HepG2 (cell line): ENCODE measurements around the gene STPG2. TPM values are rescaled to one million over a fixed set of nuclear protein-coding genes. Genes with fewer than 3 reads are reported as not detected.

Source experiments
- ATAC-seq: fragments of 200-7000 bp; cut with Tn5 transposase; 3 replicates; pipeline ENCODE4 v1.9.1; 2020; ENCODE audit warnings: mild to moderate bottlenecking, moderate library complexity
- BruUV-seq: library from RNA; stranded (reverse); fragments of 400-500 nt; replicated peaks from 2 replicates; lab custom pipeline; 2021; lab: Mats Ljungman, UMichigan
- CTCF ChIA-PET: fragments of 300-600 bp; formaldehyde crosslinking; extraction: SDS; loops from one replicate; lab custom pipeline; 2021; ENCODE audit warnings: low total read pairs, inconsistent platforms, low intra/inter-chr PET ratio; lab: Yijun Ruan, JAX
- POLR2A ChIA-PET: fragments of 350-600 bp; sonication (Branson Sonifier 250); formaldehyde crosslinking; loops from one replicate; lab custom pipeline; 2020; ENCODE audit warnings: antibody characterized with exemption, inconsistent platforms; lab: Yijun Ruan, JAX
- DNase-seq: peaks from one replicate; pipeline ENCODE4 v3.0.0-alpha.2; 2015; ENCODE audit warnings: low spot score
- FAIRE-seq: peaks from 3 replicates; lab custom pipeline; 2011; peaks lifted over from hg19 to GRCh38; lab: Jason Lieb, UNC
- H2AFZ ChIP-seq: one replicate; pipeline ENCODE4 v1.6.1; 2011; ENCODE audit warnings: low read length, inconsistent platforms
- H3K27ac ChIP-seq: fragments of 300-600 bp; 3 replicates; pipeline ENCODE4 v1.8.0; 2011; ENCODE audit warnings: mixed run types, mild to moderate bottlenecking, mixed read lengths, low read length, inconsistent platforms; ENCODE audit not compliant: insufficient read depth; ENCODE audit errors: extremely low read length
- H3K27me3 ChIP-seq, 2 experiments: fragments of 200-600 bp in 1 of 2; 2 replicates in 1 of 2; 3 replicates in 1 of 2; pipeline versions ENCODE4 v1.6.0 to v1.8.0; 2011; ENCODE audit warnings: low read length in 2 of 2, mild to moderate bottlenecking in 2 of 2, moderate library complexity in 2 of 2, inconsistent platforms in 1 of 2; ENCODE audit not compliant: insufficient read depth in 2 of 2, control insufficient read depth in 1 of 2
- H3K36me3 ChIP-seq, 2 experiments: fragments of 200-600 bp in 1 of 2; replicated peaks in 1 of 2; 2 replicates in 1 of 2; 3 replicates in 1 of 2; pipeline versions ENCODE4 v1.5.1 to v1.8.0; 2011; ENCODE audit warnings: low read length in 2 of 2, inconsistent platforms in 1 of 2; ENCODE audit not compliant: insufficient read depth in 2 of 2, control insufficient read depth in 1 of 2
- H3K4me1 ChIP-seq: 2 replicates; pipeline ENCODE4 v1.5.1; 2012; ENCODE audit warnings: low read length, inconsistent platforms; ENCODE audit not compliant: insufficient read depth
- H3K4me2 ChIP-seq: 2 replicates; pipeline ENCODE4 v1.6.0; 2011; ENCODE audit warnings: low read depth, low read length, inconsistent platforms
- H3K4me3 ChIP-seq, 3 experiments: fragments of 200-600 bp in 1 of 3; sonication (generic), shearing (Covaris generic) in 1 of 3; replicated peaks in 1 of 3; 2 replicates each; pipeline ENCODE4 v1.5.1; 2011 to 2016; ENCODE audit warnings: low read length in 3 of 3, inconsistent platforms in 2 of 3, low read depth in 2 of 3, mild to moderate bottlenecking in 2 of 3, control low read depth in 1 of 3, mixed read lengths in 1 of 3; ENCODE audit not compliant: insufficient read depth in 1 of 3
- H3K79me2 ChIP-seq: one replicate; pipeline ENCODE4 v1.6.1; 2011; ENCODE audit warnings: low read length, inconsistent platforms; ENCODE audit not compliant: insufficient read depth
- H3K9ac ChIP-seq: 2 replicates; pipeline ENCODE4 v1.6.0; 2011; ENCODE audit warnings: mild to moderate bottlenecking, low read depth, low read length, inconsistent platforms; ENCODE audit not compliant: insufficient read depth
- H3K9me3 ChIP-seq: 2 replicates; pipeline ENCODE4 v1.5.1; 2012; ENCODE audit warnings: mild to moderate bottlenecking, low read length
- H4K20me1 ChIP-seq: 2 replicates; pipeline ENCODE4 v1.6.0; 2011; ENCODE audit warnings: inconsistent platforms, mild to moderate bottlenecking, low read length, moderate library complexity; ENCODE audit not compliant: insufficient read depth
- FOXC1 ChIP-seq: sonication (generic); formaldehyde crosslinking; IDR thresholded peaks from 2 replicates; pipeline ENCODE4 v1.8.0; 2022; ENCODE audit warnings: mild to moderate bottlenecking, missing genetic modification reagents, borderline replicate concordance
- HNRNPLL ChIP-seq: fragments of 200-400 bp; formaldehyde crosslinking; IDR thresholded peaks from 2 replicates; pipeline ENCODE4 v1.6.1; 2017; ENCODE audit warnings: mild to moderate bottlenecking, low read depth, low read length; ENCODE audit not compliant: poor library complexity, severe bottlenecking
- NCOA5 ChIP-seq: sonication (generic); formaldehyde crosslinking; IDR thresholded peaks from 2 replicates; pipeline ENCODE4 v1.4.0; 2020; ENCODE audit warnings: missing genetic modification reagents
- RAD51 ChIP-seq: fragments of 450-650 bp; IDR thresholded peaks from 2 replicates; pipeline ENCODE4 v1.6.1; 2016; ENCODE audit warnings: borderline replicate concordance
- SCMH1 ChIP-seq: sonication (generic); formaldehyde crosslinking; IDR thresholded peaks from 2 replicates; pipeline ENCODE4 v1.9.0; 2021; ENCODE audit warnings: missing genetic modification reagents, mild to moderate bottlenecking, borderline replicate concordance
- U2AF2 ChIP-seq: fragments of 200-400 bp; formaldehyde crosslinking; IDR thresholded peaks from 2 replicates; pipeline ENCODE4 v1.6.1; 2017; ENCODE audit warnings: low read depth, mild to moderate bottlenecking, low read length
- ZNF207 ChIP-seq: fragments of 450-650 bp; IDR thresholded peaks from 2 replicates; pipeline ENCODE4 v1.6.1; 2016; ENCODE audit warnings: antibody characterized with exemption, borderline replicate concordance
- ZNF331 ChIP-seq: sonication (generic); formaldehyde crosslinking; IDR thresholded peaks from 2 replicates; pipeline ENCODE4 v1.4.0; 2020; ENCODE audit warnings: missing genetic modification reagents
- ZNF577 ChIP-seq: sonication (generic); formaldehyde crosslinking; IDR thresholded peaks from 2 replicates; pipeline ENCODE4 v1.4.0; 2020; ENCODE audit warnings: mild to moderate bottlenecking, low read depth, missing genetic modification reagents, borderline replicate concordance
- WGBS: methylation state at CpG from one replicate; pipeline ENCODE4 v1.1.6; 2017; ENCODE audit warnings: low lambda C conversion rate; 5-methylcytosine and 5-hydroxymethylcytosine counted together
- in situ Hi-C: cut with HindIII; loops from 2 replicates; pipeline ENCODE4 v1.10.0; 2017; ENCODE audit warnings: low pct_unique_long_range_greater_than_20kb; ENCODE audit not compliant: extremely low pct_ligation_motif_present
- intact Hi-C: fragments of 100-400 bp; cut with micrococcal nuclease; formaldehyde crosslinking; loops from one replicate; pipeline ENCODE4 v1.10.0; 2022; ENCODE audit not compliant: unreplicated experiment
- polyA plus RNA-seq, 8 experiments: library from polyadenylated mRNA; depleted of rRNA in 3 of 8; stranded (reverse) in 7 of 8; unstranded in 1 of 8; fragments of >200 nt; fragmentation: Illumina TruSeq in 4 of 8; extraction: Trizol in 4 of 8; gene quantifications; 2 replicates each; pipeline versions ENCODE4 v1.2.1 to v1.2.3, GENCODE V29; 2011 to 2016; ENCODE audit warnings: low read depth in 4 of 8, missing spikeins in 1 of 8, mixed read lengths in 1 of 8; ENCODE audit not compliant: insufficient read depth in 1 of 8
- total RNA-seq, 5 experiments: library from RNA; depleted of rRNA; stranded (reverse); fragments of >200 nt; fragmentation: Illumina TruSeq; extraction: Trizol; gene quantifications; 2 replicates each; pipeline ENCODE4 v1.2.3, GENCODE V29; 2016; ENCODE audit warnings: low read depth in 1 of 5
- TF ChIP-seq, protein P1 (sequence below): sonication (generic); formaldehyde crosslinking; IDR thresholded peaks from 2 replicates; pipeline ENCODE4 v1.8.0; 2022; ENCODE audit warnings: low read depth, missing genetic modification reagents
- TF ChIP-seq, protein P2 (sequence below): sonication (generic); formaldehyde crosslinking; IDR thresholded peaks from 2 replicates; pipeline ENCODE4 v1.4.0; 2020; ENCODE audit warnings: missing genetic modification reagents, borderline replicate concordance
- TF ChIP-seq, protein P3 (sequence below): sonication (generic); formaldehyde crosslinking; IDR thresholded peaks from 2 replicates; pipeline ENCODE4 v1.5.1; 2020; ENCODE audit warnings: mild to moderate bottlenecking, moderate library complexity, missing genetic modification reagents

Gene STPG2
- total and polyA plus RNA-seq, 2 of the 13 experiments (the other 11 are each of a cell fraction or from before 2014, with no cell fraction given) = 0.07 TPM; not detected in 1

DNA sequence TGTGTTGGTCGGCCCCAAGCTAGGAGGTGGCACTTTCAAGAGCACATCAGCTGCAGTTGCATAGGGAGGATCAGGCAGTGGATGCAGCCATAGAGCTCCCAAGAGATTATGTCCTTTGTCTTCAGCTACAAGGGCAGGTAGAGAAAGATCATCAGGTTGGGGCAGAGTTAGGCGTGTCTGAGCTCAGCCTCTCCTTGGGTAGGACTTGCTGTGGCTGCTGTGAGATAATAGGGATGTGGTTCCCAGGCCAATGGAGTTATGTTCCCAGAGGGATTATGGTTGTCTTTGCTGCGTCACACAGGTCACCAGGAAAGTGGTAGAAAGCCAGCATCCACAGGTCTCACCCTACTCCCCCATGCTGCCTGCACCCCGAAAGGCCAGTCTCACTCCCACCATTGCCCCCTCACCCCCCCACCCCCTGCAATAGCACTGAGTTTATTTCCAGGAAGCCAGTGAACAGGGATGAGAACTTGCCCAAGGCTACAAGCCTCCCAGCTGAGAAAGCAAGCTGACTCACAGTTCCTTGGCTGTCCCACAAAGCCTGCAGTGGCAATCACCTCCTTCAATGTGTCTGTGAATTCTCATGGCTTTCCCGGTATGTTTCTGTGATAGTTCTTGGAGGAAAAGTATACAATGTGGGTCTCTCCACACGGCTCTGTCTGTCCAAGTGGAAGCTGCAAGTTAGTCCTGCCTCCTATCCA, 148.4 kb downstream of the STPG2 start:
- FAIRE-seq (no peak), DNase-seq (no peak), ATAC-seq (no peak)
- peaks cover 35% of the 10 kb centered on the region for H3K9me3 ChIP-seq
- H3K4me2 ChIP-seq = no peak overlapping the region
- intact Hi-C loops = no loop called here
- H2AFZ ChIP-seq = no peak overlapping the region
- no peaks in the 10 kb centered on the region for H3K79me2 ChIP-seq
- H3K27me3 ChIP-seq = no peaks in the 10 kb centered on the region
- H3K9ac ChIP-seq = no peak overlapping the region
- 3% methylated on average over 5 of the region's 6 CpGs for WGBS
- BruUV-seq = no TSS peak
- no peaks in the 10 kb centered on the region for H3K4me1 ChIP-seq
- H3K4me3 ChIP-seq = no peak overlapping the region
- POLR2A ChIA-PET = no interaction called here
- H3K36me3 ChIP-seq = no peaks in the 10 kb centered on the region
- H4K20me1 ChIP-seq = no peaks in the 10 kb centered on the region
- CTCF ChIA-PET = no interaction called here
- TF ChIP-seq SCMH1 (CRISPR knock-in tag) (no peak), ZNF207 (no peak)
- TF ChIP-seq, protein P1, sequence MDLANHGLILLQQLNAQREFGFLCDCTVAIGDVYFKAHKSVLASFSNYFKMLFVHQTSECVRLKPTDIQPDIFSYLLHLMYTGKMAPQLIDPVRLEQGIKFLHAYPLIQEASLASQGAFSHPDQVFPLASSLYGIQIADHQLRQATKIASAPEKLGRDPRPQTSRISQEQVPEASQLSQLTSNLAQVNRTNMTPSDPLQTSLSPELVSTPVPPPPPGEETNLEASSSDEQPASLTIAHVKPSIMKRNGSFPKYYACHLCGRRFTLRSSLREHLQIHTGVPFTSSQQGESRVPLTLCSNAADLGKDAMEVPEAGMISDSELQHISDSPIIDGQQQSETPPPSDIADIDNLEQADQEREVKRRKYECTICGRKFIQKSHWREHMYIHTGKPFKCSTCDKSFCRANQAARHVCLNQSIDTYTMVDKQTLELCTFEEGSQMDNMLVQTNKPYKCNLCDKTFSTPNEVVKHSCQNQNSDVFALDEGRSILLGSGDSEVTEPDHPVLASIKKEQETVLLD (CRISPR knock-in tag) = no peak
- H3K27ac ChIP-seq = no peak overlapping the region
- in situ Hi-C loops = no loop called here

DNA sequence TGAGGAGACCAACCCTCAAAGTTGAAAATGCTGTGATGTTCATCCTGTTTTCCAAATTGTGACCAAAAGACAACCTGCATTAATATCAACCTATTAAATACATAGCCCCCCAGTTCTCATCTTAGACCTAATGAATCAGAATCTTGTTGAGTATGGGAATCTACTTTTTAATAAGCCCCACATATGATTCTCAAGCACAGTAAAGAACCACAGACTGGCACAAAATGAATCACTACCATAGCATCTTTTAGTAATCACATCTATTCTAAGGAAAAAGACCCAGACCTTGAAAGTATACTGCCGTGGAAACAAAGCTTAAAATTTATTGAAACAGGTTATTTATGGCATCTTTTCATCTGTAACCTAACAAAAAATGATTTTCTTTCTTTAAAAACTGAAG, 152.9 kb downstream of the STPG2 start:
- H3K27me3 ChIP-seq = no peaks in the 10 kb centered on the region
- FAIRE-seq = no peak
- intact Hi-C loops = no loop called here
- CTCF ChIA-PET = no interaction called here
- no peaks in the 10 kb centered on the region for H3K79me2 ChIP-seq
- WGBS = 4% methylated on average over 1 of the region's 1 CpG
- no peaks in the 10 kb centered on the region for H3K36me3 ChIP-seq
- no peak overlapping the region for H3K4me2 ChIP-seq
- no peak overlapping the region for H3K4me3 ChIP-seq
- no peak overlapping the region for H3K27ac ChIP-seq
- no peak overlapping the region for H2AFZ ChIP-seq
- no peak for ATAC-seq
- no peak for DNase-seq
- H4K20me1 ChIP-seq = no peaks in the 10 kb centered on the region
- no peaks in the 10 kb centered on the region for H3K4me1 ChIP-seq
- in situ Hi-C loops = no loop called here
- no TSS peak for BruUV-seq
- H3K9me3 ChIP-seq = peaks cover 31% of the 10 kb centered on the region
- POLR2A ChIA-PET = no interaction called here
- H3K9ac ChIP-seq = no peak overlapping the region
- TF ChIP-seq FOXC1 (CRISPR knock-in tag) = no peak
- TF ChIP-seq HNRNPLL = no peak
- no peak for TF ChIP-seq RAD51
- TF ChIP-seq, protein P2, sequence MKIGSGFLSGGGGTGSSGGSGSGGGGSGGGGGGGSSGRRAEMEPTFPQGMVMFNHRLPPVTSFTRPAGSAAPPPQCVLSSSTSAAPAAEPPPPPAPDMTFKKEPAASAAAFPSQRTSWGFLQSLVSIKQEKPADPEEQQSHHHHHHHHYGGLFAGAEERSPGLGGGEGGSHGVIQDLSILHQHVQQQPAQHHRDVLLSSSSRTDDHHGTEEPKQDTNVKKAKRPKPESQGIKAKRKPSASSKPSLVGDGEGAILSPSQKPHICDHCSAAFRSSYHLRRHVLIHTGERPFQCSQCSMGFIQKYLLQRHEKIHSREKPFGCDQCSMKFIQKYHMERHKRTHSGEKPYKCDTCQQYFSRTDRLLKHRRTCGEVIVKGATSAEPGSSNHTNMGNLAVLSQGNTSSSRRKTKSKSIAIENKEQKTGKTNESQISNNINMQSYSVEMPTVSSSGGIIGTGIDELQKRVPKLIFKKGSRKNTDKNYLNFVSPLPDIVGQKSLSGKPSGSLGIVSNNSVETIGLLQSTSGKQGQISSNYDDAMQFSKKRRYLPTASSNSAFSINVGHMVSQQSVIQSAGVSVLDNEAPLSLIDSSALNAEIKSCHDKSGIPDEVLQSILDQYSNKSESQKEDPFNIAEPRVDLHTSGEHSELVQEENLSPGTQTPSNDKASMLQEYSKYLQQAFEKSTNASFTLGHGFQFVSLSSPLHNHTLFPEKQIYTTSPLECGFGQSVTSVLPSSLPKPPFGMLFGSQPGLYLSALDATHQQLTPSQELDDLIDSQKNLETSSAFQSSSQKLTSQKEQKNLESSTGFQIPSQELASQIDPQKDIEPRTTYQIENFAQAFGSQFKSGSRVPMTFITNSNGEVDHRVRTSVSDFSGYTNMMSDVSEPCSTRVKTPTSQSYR = no peak
- TF ChIP-seq ZNF331 (CRISPR knock-in tag) = no peak
- no peak for TF ChIP-seq ZNF577
- no peak for TF ChIP-seq U2AF2
- no peak for TF ChIP-seq NCOA5
- TF ChIP-seq, protein P3, sequence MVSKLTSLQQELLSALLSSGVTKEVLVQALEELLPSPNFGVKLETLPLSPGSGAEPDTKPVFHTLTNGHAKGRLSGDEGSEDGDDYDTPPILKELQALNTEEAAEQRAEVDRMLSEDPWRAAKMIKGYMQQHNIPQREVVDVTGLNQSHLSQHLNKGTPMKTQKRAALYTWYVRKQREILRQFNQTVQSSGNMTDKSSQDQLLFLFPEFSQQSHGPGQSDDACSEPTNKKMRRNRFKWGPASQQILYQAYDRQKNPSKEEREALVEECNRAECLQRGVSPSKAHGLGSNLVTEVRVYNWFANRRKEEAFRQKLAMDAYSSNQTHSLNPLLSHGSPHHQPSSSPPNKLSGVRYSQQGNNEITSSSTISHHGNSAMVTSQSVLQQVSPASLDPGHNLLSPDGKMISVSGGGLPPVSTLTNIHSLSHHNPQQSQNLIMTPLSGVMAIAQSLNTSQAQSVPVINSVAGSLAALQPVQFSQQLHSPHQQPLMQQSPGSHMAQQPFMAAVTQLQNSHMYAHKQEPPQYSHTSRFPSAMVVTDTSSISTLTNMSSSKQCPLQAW = no peak
